ENCODE data around the gene MACROD2.

Gene MACROD2

DNA sequence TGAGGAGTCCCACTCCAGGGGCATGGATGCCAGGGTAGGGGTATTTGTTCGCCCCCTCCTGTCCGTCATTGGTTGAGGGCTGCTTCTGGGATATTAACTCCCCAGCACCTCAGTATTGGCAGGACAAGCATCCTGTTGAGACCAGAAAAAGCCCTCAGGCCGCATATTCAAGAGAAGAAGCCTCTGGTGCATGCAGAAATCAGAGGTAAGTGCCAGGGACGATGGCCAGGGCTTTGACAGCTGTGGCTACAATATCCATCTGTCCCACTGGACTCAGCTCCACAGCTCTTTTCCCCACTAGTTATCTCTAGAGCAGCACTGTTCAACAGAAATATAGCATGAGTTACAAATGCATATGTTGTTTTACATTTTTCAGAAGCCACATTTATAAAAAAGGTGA, 1926.6 kb downstream of the MACROD2 start:
- DNase-seq = no peak

- DNase-seq = no peak
Observed at GRCh38 chr20:15922556-15922955, 1927.2 kb downstream of the MACROD2 start.

DNA sequence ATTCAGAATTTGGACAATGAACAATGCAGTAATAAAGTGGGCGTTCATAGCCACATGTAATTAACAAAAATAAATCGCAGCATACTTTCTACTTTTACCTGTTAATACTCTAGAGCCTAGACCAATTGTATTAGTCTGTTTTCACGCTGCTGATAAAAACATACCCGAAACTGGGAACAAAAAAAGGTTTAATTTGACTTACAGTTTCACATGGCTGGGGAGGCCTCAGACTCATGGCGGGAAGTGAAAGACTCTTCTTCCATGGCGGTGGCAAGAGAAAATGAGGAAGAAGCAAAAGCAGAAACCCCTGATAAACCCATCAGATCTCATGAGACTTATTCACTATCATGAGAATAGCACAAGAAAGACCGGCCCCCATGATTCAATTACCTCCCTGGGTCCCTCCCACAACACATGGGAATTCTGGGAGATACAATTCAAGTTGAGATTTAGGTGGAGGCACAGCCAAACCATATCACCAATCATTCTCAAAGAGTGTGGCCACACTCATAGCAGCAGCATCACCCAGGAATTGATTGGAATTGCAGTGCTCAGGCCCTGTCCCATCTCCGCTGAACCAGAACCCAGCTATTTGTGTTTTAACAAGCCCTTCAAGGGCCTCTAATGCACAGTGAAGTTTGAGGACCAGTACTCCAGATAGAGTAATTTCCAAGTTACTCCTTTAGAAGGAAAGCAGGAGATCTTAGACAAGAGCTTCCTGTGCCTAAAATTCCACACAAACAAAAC, 1927.9 kb downstream of the MACROD2 start:
- DNase-seq = no peak

DNA sequence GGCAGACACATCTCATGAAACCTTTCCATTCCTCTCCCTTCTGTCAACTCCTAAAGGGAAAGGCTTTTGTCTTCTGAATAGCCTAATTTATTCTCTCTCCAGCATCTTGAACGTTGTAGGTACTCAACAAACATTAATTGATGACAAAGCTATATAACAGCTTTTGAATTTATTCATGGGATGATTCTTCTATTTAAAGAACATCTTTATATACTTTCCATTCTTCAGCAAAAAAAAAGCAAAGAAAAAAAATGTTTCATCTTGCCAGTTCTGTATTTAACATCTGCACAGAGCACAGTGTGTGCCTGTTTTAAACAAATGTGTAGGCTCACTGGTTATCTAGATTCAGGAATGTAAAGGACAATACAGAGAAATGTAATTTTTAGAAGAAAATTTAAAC, 1929.2 kb downstream of the MACROD2 start:
- no peak for DNase-seq

- DNase-seq = no peak
Observed at GRCh38 chr20:15925376-15925775, 1930.1 kb downstream of the MACROD2 start.

GRCh38 chr20:15927893-15928650, 1932.8 kb downstream of the MACROD2 start:
- no peak for DNase-seq

DNA sequence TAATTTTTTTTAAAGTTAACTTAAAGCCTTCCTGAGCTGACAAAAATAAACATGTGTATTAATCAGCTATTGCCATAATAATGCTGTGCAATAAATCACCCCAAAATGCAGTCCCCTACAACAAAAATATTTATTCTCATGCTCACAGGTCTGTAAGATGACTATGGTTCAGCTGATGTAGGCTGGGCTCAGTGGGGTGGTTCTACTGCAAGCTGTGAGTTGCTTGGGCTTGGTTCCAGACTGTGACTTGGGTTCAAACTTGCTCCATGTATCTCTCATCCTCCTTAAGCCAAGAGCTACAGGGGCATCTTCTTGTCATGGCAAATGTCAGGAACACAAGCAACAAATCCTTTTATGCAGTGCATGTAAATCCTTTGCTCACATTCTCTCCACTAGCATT, 1933.6 kb downstream of the MACROD2 start:
- DNase-seq = no peak

DNA sequence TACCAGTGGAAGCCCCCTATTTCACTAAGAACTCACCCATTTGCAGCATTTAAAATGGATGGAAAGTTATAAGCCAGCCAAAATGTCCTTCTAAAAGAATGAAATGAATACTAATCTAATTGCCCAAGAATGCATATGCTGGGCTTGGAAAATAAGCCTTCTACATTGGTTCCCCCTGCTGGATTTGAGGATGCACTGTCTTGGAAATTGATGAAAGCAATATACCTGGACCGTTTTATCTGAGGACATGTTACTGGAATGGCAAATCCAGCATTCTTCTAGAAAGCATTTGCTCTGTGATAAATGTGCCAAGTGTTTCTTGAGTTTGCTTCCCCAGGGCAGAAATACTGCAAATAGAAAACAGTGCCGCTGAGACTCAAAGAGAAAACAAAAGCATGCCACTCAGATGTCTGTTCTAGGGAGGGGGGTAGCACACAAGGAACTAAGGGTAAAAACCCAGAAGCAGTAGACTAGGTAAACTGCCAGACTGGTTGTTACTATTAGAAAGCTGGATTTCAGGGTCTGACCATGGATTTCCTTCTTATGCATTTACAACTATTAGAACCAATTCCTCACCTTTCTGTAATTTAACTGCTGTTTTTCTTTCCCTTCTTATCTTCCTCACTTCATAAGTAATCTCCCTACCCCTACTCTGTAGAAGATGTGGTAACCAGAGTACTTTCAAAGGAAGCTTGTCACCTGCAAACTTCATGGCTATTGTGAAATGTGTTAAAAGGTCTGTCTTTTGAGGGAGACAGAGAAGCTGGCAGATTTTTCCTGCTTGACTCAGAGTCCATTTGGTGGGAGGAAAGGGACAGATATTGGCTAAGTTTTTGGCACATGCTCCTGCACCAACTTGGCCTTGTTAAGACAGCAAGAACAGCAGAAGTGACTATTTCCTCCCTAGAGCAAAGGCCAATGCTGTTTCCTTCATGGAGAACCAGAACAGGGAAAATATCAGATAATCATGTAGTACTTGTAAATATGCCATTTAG, 1935.3 kb downstream of the MACROD2 start:
- DNase-seq = peak; percentile 40

DNA sequence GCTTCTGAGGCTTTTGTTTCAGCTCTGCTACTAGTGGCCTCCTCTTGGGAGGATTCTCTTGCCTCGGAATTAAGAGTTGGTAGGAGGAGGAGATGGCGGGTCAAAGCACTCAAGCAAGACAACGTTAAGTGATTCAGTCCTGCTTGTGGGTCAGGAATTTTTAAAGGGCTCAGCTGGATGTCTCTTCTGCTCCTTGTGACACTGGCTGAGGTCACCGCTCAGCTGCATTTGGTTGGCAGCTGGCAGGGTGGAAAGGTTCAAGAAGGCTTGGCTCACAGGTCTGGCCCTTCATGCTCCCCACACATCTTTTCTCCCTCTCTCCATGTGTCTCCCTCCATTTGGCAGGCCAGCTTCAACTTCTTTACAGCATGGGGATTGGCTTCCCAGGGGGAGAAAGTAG, 1936.6 kb downstream of the MACROD2 start:
- DNase-seq = no peak

DNA sequence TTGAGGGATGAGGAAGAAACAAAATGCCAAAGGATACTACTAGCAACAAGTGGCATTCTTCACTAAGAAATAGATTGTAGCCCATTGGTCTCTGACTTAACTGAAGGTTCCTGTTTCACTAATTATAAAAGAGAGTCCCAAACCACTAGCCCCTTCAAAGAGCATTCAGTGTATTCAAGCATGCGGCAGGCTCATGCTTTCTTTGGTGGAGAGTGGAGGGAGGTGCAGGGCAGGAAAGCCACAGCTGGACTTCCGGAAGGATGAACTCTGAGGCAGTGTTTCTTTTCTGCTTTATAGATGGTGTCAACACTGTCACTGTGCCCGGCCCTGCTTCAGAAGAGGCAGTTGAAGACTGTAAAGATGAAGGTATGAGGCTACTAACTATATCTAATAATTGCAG, 1941.9 kb downstream of the MACROD2 start:
- no peak for DNase-seq

DNA sequence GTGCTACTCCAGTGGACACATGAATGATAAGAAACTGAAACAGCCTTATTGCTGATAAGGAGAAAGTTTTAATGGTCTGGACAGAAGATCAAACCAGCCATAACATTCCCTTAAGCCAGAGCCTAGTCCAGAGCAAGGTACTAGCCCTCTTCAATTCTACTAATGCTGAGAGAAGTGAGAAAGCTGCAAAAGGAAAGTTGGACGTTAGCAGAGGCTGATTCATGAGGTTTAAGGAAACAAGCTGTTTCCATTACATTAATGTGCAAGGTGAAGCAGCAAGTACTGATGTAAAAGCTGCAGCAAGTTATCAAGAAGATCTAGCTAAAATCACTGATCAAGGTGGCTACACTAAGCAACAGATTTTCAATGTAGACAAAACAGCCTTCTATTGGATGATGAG, 1943.5 kb downstream of the MACROD2 start:
- DNase-seq = no peak

DNA sequence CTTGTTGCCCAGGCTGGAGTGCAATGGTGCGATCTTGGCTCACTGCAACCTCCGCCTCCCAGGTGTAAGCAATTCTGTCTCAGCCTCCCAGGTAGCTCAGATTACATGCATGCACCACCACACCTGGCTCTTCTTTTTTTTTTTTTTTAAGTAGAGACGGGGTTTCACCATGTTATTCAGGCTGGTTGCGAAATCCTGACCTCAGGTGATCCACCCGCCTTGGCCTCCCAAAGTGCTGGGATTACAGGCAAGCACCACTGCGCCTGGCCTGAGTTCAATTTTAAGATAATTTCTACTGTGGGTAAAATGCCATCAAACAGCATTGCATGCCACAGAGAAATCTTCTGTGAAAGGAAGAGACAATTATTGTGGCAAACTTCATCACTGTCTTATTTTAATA, 1944.8 kb downstream of the MACROD2 start:
- DNase-seq = no peak

DNA sequence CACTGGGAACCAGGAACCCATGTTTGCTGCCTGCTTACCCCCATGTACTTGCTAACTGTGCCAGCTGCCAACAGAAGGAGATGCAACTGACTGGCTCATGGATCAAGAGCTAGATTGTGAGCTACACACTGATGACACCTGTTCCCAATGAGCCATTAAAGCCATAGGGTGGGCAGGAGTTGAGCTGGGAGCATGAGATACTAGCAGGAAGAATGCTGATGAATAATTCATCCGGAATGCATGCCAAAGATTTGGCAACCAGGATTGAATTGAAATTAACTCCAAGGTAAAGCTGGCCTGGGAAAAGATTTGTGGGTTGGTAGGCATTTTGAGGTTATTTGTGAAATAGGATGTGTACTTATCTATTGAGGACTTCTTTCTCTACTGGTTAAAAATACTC, 1946.8 kb downstream of the MACROD2 start:
- DNase-seq = no peak

GRCh38 chr20:15945289-15945688, 1950.0 kb downstream of the MACROD2 start:
- no peak for DNase-seq

DNA sequence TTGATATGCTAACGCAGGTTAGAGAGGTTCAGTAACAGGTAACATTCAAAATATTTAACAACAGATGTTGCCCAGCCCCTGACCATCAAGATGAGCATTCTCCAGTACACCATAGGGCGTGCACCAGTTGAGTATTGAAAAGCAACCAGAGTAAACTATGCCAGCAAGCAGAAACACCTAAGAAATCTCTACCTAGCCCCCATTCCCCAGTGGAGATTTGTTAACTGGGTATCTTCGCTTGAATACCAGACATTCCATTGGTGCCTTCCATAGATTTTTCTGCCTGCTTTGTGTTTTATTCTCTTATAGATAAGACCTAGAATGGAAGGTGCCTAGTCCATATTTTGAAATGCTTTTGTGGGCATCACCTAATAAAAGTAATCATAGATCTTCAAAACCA, 1954.1 kb downstream of the MACROD2 start:
- no peak for DNase-seq

- DNase-seq = no peak
Observed at GRCh38 chr20:15951658-15952057, 1956.3 kb downstream of the MACROD2 start.

GRCh38 chr20:15958142-15958541, 1962.8 kb downstream of the MACROD2 start:
- DNase-seq = no peak

GRCh38 chr20:15965165-15965564, 1969.8 kb downstream of the MACROD2 start:
- no peak for DNase-seq

GRCh38 chr20:15967334-15967733, 1972.0 kb downstream of the MACROD2 start:
- DNase-seq = no peak

- DNase-seq = no peak
Observed at GRCh38 chr20:15976047-15976736, 1980.9 kb downstream of the MACROD2 start.

- DNase-seq = no peak
Observed at GRCh38 chr20:15977026-15977425, 1981.7 kb downstream of the MACROD2 start.

GRCh38 chr20:15977758-15978157, 1982.4 kb downstream of the MACROD2 start:
- DNase-seq = no peak
